WTC11 (cell line): ENCODE results near the gene MUC20. TPM values are rescaled to one million over a fixed set of nuclear protein-coding genes. Genes with fewer than 3 reads are reported as not detected.
A peak's percentile ranks its signal among the peaks of the same experiment; 100 is the strongest.
"Not testable (repeated sequence)": the region's sequence is repeated elsewhere in the genome, so short reads cannot be mapped to it uniquely, and the experiment has no call there.

ENCODE experiments used
- ATAC-seq: fragments of 200-7000 bp; cut with Tn5 transposase; 2 replicates; pipeline ENCODE4 v1.10.0; 2021; ENCODE audit warnings: mild to moderate bottlenecking, moderate library complexity
- CTCF ChIA-PET: fragments of 300-600 bp; sonication (Branson Sonifier 250); formaldehyde crosslinking; loops from one replicate; lab custom pipeline; 2021; ENCODE audit warnings: antibody characterized with exemption; lab: Charles Lee
- POLR2A ChIA-PET: fragments of 350-600 bp; sonication (Branson Sonifier 250); formaldehyde crosslinking; loops from one replicate; lab custom pipeline; 2021; ENCODE audit warnings: antibody characterized with exemption; lab: Charles Lee
- DNase-seq: peaks from one replicate; pipeline ENCODE4 v3.0.0; 2021; ENCODE audit warnings: low spot score
- H3K27ac Mint-ChIP-seq: 2 replicates; pipeline ENCODE4 v1.8.0; 2021; ENCODE audit warnings: mixed read lengths
- H3K27me3 Mint-ChIP-seq: 2 replicates; pipeline ENCODE4 v1.8.0; 2021; ENCODE audit warnings: low read depth, mild to moderate bottlenecking, moderate library complexity, mixed read lengths
- H3K36me3 Mint-ChIP-seq: 2 replicates; pipeline ENCODE4 v1.8.0; 2021; ENCODE audit warnings: mixed read lengths
- H3K4me1 Mint-ChIP-seq: 2 replicates; pipeline ENCODE4 v1.8.0; 2022; ENCODE audit warnings: mixed read lengths
- H3K4me3 Mint-ChIP-seq: 2 replicates; pipeline ENCODE4 v1.8.0; 2021; ENCODE audit warnings: mild to moderate bottlenecking, moderate library complexity, mixed read lengths
- H3K9me3 Mint-ChIP-seq: 2 replicates; pipeline ENCODE4 v1.8.0; 2021; ENCODE audit warnings: mixed read lengths
- CREM ChIP-seq: sonication (generic); formaldehyde crosslinking; IDR thresholded peaks from 2 replicates; pipeline ENCODE4 v1.8.1; 2022; ENCODE audit warnings: mild to moderate bottlenecking, missing genetic modification reagents, moderate library complexity
- EMX1 ChIP-seq: fragments of 250-450 bp; sonication (Bioruptor Pico); IDR thresholded peaks from 2 replicates; pipeline ENCODE4 v1.8.0; 2021; ENCODE audit warnings: mild to moderate bottlenecking
- ETV6 ChIP-seq: sonication (generic); formaldehyde crosslinking; IDR thresholded peaks from 2 replicates; pipeline ENCODE4 v1.8.1; 2022; ENCODE audit warnings: mild to moderate bottlenecking, missing genetic modification reagents
- FOXK1 ChIP-seq: sonication (generic); formaldehyde crosslinking; IDR thresholded peaks from 2 replicates; pipeline ENCODE4 v1.8.0; 2022; ENCODE audit warnings: mild to moderate bottlenecking, moderate library complexity, missing genetic modification reagents
- GRHL2 ChIP-seq: fragments of 250-450 bp; sonication (Bioruptor Pico); IDR thresholded peaks from 2 replicates; pipeline ENCODE4 v1.8.0; 2022; ENCODE audit warnings: mild to moderate bottlenecking, moderate library complexity; ENCODE audit not compliant: insufficient replicate concordance, severe bottlenecking
- NFYB ChIP-seq: sonication (generic); formaldehyde crosslinking; conservative IDR thresholded peaks from 2 replicates; pipeline ENCODE4 v1.8.0; 2022; ENCODE audit warnings: low read depth, missing genetic modification reagents
- NR2C2 ChIP-seq: sonication (generic); formaldehyde crosslinking; IDR thresholded peaks from 2 replicates; pipeline ENCODE4 v1.8.0; 2022; ENCODE audit warnings: mild to moderate bottlenecking, missing genetic modification reagents
- RELA ChIP-seq: sonication (generic); formaldehyde crosslinking; IDR thresholded peaks from 2 replicates; pipeline ENCODE4 v1.8.1; 2022; ENCODE audit warnings: missing genetic modification reagents, mild to moderate bottlenecking, borderline replicate concordance
- SMAD3 ChIP-seq: sonication (generic); formaldehyde crosslinking; IDR thresholded peaks from 2 replicates; pipeline ENCODE4 v1.8.0; 2022; ENCODE audit warnings: missing genetic modification reagents, mild to moderate bottlenecking, borderline replicate concordance
- TP53 ChIP-seq: sonication (generic); formaldehyde crosslinking; IDR thresholded peaks from 2 replicates; pipeline ENCODE4 v1.8.1; 2023; ENCODE audit warnings: mild to moderate bottlenecking, missing genetic modification reagents
- ZNF219 ChIP-seq: sonication (generic); formaldehyde crosslinking; IDR thresholded peaks from 2 replicates; pipeline ENCODE4 v1.8.0; 2023; ENCODE audit warnings: missing genetic modification reagents, mild to moderate bottlenecking, borderline replicate concordance
- ZNF263 ChIP-seq: sonication (generic); formaldehyde crosslinking; IDR thresholded peaks from 2 replicates; pipeline ENCODE4 v1.8.1; 2022; ENCODE audit warnings: low read depth, mild to moderate bottlenecking, moderate library complexity, missing genetic modification reagents
- total RNA-seq: library from RNA; stranded (reverse); gene quantifications from 3 replicates; pipeline ENCODE4 v1.2.3, GENCODE V29; 2021
- TF ChIP-seq, protein P1 (sequence below): sonication (generic); formaldehyde crosslinking; IDR thresholded peaks from 2 replicates; pipeline ENCODE4 v1.8.1; 2022; ENCODE audit warnings: mild to moderate bottlenecking, moderate library complexity, missing genetic modification reagents
- TF ChIP-seq, protein P2 (sequence below): fragments of 250-450 bp; sonication (Bioruptor Pico); IDR thresholded peaks from 2 replicates; pipeline ENCODE4 v1.9.0; 2021; ENCODE audit warnings: mild to moderate bottlenecking
- TF ChIP-seq, protein P3 (sequence below): sonication (generic); formaldehyde crosslinking; IDR thresholded peaks from 2 replicates; pipeline ENCODE4 v1.8.0; 2022; ENCODE audit warnings: mild to moderate bottlenecking, missing genetic modification reagents
- TF ChIP-seq, protein P4 (sequence below): sonication (generic); formaldehyde crosslinking; IDR thresholded peaks from 2 replicates; pipeline ENCODE4 v1.8.1; 2023; ENCODE audit warnings: mild to moderate bottlenecking, missing genetic modification reagents, moderate library complexity
- TF ChIP-seq, protein P5 (sequence below): sonication (generic); formaldehyde crosslinking; IDR thresholded peaks from 2 replicates; pipeline ENCODE4 v1.8.0; 2023; ENCODE audit warnings: missing genetic modification reagents
- TF ChIP-seq, protein P6 (sequence below): sonication (generic); formaldehyde crosslinking; IDR thresholded peaks from 2 replicates; pipeline ENCODE4 v1.8.0; 2022; ENCODE audit warnings: mild to moderate bottlenecking, missing genetic modification reagents
- TF ChIP-seq, protein P7 (sequence below): sonication (generic); formaldehyde crosslinking; IDR thresholded peaks from 2 replicates; pipeline ENCODE4 v1.8.1; 2022; ENCODE audit warnings: low read depth, missing genetic modification reagents, borderline replicate concordance
- TF ChIP-seq, protein P8 (sequence below): sonication (generic); formaldehyde crosslinking; IDR thresholded peaks from 2 replicates; pipeline ENCODE4 v1.8.0; 2022; ENCODE audit warnings: mild to moderate bottlenecking, missing genetic modification reagents

MUC20 gene
- total RNA-seq, 1 experiment from 2014 or later, result 0.77 TPM

DNA sequence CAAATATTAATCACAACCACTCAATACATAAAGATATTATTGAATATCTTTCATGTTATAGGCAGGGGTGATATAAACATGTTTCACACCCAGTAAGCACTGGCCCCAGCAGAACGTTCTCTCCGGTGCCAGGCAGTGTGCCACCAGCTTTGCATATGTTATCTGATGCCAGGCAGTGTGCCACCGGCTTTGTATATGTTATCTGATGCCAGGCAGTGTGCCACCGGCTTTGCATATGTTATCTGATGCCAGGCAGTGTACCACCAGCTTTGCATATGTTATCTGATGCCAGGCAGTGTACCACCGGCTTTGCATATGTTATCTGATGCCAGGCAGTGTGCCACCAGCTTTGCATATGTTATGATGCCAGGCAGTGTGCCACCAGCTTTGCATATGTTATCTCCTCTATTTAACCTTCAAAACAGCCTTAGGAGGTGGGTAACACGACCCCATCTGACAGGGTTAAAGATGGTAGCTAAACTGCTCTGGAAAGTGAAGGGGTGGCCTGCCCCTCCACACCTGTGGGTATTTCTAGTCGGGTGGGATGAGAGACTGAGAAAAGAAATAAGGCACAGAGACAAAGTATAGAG, 6.9 kb downstream of the MUC20 start:
- no peak overlapping the region for H3K4me3 Mint-ChIP-seq
- TF ChIP-seq NR2C2, result no peak
- no peak for TF ChIP-seq CREM (CRISPR knock-in tag)
- TF ChIP-seq, protein P1, sequence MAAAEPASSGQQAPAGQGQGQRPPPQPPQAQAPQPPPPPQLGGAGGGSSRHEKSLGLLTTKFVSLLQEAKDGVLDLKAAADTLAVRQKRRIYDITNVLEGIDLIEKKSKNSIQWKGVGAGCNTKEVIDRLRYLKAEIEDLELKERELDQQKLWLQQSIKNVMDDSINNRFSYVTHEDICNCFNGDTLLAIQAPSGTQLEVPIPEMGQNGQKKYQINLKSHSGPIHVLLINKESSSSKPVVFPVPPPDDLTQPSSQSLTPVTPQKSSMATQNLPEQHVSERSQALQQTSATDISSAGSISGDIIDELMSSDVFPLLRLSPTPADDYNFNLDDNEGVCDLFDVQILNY (CRISPR knock-in tag), result no peak
- TF ChIP-seq SMAD3 (CRISPR knock-in tag), result no peak
- TF ChIP-seq EMX1 (CRISPR knock-in tag), result no peak
- no peak for TF ChIP-seq FOXK1
- no peak for TF ChIP-seq ETV6 (CRISPR knock-in tag)
- TF ChIP-seq, protein P2, sequence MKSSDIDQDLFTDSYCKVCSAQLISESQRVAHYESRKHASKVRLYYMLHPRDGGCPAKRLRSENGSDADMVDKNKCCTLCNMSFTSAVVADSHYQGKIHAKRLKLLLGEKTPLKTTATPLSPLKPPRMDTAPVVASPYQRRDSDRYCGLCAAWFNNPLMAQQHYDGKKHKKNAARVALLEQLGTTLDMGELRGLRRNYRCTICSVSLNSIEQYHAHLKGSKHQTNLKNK (CRISPR knock-in tag), result no peak
- TF ChIP-seq, protein P3, sequence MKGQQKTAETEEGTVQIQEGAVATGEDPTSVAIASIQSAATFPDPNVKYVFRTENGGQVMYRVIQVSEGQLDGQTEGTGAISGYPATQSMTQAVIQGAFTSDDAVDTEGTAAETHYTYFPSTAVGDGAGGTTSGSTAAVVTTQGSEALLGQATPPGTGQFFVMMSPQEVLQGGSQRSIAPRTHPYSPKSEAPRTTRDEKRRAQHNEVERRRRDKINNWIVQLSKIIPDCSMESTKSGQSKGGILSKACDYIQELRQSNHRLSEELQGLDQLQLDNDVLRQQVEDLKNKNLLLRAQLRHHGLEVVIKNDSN (CRISPR knock-in tag), result no peak
- no peak for TF ChIP-seq RELA
- no peaks in the 10 kb centered on the region for H3K9me3 Mint-ChIP-seq
- H3K27me3 Mint-ChIP-seq, result peaks cover 7% of the 10 kb centered on the region
- CTCF ChIA-PET, result interaction anchor here (1.5 to 2.3 kb wide), 2 partner anchors 20 to 122 kb away, joined by 5 to 7 read pairs; no protein-coding TSS in a partner anchor
- H3K4me1 Mint-ChIP-seq, result no peaks in the 10 kb centered on the region
- ATAC-seq (no peak), DNase-seq (no peak)
- no peak overlapping the region for H3K27ac Mint-ChIP-seq
- H3K36me3 Mint-ChIP-seq, result no peaks in the 10 kb centered on the region
- POLR2A ChIA-PET, result no interaction called here

DNA sequence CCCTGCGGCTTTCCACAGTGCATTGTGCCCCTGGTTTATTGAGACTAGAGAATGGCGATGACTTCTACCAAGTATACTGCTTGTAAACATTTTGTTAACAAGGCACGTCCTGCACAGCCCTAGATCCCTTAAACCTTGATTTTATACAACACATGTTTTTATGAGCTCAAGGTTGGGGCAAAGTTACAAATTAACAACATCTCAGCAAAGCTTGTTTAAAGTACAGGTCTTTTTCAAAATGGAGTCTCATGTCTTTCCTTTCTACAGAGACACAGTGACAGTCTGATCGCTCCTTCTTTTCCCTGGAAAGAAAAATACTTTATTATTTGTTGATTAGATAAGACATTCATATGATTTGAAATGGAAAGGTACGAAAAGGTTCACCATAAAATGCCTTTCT, 8.0 kb downstream of the MUC20 start:
- H3K27me3 Mint-ChIP-seq, H3K36me3 Mint-ChIP-seq, DNase-seq, ATAC-seq, POLR2A ChIA-PET, H3K27ac Mint-ChIP-seq, H3K4me1 Mint-ChIP-seq, H3K4me3 Mint-ChIP-seq, H3K9me3 Mint-ChIP-seq: not testable (repeated sequence)
- CTCF ChIA-PET, result interaction anchor here (0.8 to 2.2 kb wide), 3 partner anchors 16 to 186 kb away, joined by 4 to 10 read pairs (median 6); no protein-coding TSS in a partner anchor

DNA sequence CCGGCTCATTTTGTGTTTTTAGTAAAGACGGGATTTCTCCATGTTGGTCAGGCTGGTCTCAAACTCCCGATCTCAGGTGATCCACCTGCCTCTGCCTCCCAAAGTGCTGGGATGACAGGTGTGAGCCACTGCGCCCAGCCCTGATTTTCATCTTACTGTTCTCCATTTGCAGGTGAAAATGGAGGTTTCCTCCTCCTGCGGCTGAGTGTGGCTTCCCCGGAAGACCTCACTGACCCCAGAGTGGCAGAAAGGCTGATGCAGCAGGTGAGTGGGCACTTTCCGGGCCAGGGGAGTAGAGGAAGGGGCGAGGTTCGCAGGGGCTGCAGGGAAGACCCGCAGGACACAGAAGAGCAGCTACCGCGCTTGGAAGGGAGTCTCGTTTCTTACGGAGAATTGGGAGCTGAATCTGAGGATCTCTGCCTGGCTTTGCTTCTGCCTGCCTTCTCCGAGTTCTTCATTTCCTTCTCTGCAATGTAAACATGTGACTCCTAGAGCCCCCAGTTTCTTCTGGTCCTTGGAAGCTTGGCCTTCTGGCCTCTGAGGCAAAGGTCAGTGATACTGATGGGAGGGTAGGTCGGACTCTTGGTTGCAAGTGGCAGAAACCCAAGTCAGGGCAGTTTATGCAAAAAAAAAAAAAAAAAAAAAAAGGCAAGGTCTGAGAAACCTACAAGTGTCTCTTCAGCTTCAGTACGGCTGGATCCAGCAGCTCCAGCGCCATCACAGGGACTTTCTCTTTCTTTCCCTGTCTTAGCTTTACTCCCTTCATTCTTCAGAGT, 8.9 kb downstream of the MUC20 start:
- ChIA-PET POLR2A (interaction anchor here (0.6 kb wide), 2 partner anchors 29 to 33 kb away, joined by 3 to 4 read pairs; no protein-coding TSS in a partner anchor), CTCF (interaction anchor here (0.7 to 2.2 kb wide), 3 partner anchors 15 to 104 kb away, joined by 5 to 10 read pairs (median 6); no protein-coding TSS in a partner anchor)
- Mint-ChIP-seq H3K27ac (no peak overlapping the region), H3K27me3 (peaks cover 7% of the 10 kb centered on the region), H3K36me3 (no peaks in the 10 kb centered on the region), H3K4me3 (no peak overlapping the region), H3K9me3 (no peaks in the 10 kb centered on the region), H3K4me1 (no peaks in the 10 kb centered on the region)
- ATAC-seq, result peak; percentile 28; the same call in 1 of the 2 replicates
- no peak for DNase-seq
- TF ChIP-seq NFYB (CRISPR knock-in tag) (no peak), GRHL2 (CRISPR knock-in tag) (no peak), TP53 (CRISPR knock-in tag) (no peak), ZNF263 (CRISPR knock-in tag) (no peak), SMAD3 (CRISPR knock-in tag) (no peak), ZNF219 (CRISPR knock-in tag) (no peak)
- TF ChIP-seq, protein P4, sequence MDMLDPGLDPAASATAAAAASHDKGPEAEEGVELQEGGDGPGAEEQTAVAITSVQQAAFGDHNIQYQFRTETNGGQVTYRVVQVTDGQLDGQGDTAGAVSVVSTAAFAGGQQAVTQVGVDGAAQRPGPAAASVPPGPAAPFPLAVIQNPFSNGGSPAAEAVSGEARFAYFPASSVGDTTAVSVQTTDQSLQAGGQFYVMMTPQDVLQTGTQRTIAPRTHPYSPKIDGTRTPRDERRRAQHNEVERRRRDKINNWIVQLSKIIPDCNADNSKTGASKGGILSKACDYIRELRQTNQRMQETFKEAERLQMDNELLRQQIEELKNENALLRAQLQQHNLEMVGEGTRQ (CRISPR knock-in tag), result no peak
- TF ChIP-seq, protein P5, sequence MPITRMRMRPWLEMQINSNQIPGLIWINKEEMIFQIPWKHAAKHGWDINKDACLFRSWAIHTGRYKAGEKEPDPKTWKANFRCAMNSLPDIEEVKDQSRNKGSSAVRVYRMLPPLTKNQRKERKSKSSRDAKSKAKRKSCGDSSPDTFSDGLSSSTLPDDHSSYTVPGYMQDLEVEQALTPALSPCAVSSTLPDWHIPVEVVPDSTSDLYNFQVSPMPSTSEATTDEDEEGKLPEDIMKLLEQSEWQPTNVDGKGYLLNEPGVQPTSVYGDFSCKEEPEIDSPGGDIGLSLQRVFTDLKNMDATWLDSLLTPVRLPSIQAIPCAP, result no peak
- TF ChIP-seq, protein P6, sequence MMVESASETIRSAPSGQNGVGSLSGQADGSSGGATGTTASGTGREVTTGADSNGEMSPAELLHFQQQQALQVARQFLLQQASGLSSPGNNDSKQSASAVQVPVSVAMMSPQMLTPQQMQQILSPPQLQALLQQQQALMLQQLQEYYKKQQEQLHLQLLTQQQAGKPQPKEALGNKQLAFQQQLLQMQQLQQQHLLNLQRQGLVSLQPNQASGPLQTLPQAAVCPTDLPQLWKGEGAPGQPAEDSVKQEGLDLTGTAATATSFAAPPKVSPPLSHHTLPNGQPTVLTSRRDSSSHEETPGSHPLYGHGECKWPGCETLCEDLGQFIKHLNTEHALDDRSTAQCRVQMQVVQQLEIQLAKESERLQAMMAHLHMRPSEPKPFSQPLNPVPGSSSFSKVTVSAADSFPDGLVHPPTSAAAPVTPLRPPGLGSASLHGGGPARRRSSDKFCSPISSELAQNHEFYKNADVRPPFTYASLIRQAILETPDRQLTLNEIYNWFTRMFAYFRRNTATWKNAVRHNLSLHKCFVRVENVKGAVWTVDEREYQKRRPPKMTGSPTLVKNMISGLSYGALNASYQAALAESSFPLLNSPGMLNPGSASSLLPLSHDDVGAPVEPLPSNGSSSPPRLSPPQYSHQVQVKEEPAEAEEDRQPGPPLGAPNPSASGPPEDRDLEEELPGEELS, result no peak
- TF ChIP-seq, protein P7, sequence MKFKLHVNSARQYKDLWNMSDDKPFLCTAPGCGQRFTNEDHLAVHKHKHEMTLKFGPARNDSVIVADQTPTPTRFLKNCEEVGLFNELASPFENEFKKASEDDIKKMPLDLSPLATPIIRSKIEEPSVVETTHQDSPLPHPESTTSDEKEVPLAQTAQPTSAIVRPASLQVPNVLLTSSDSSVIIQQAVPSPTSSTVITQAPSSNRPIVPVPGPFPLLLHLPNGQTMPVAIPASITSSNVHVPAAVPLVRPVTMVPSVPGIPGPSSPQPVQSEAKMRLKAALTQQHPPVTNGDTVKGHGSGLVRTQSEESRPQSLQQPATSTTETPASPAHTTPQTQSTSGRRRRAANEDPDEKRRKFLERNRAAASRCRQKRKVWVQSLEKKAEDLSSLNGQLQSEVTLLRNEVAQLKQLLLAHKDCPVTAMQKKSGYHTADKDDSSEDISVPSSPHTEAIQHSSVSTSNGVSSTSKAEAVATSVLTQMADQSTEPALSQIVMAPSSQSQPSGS (CRISPR knock-in tag), result no peak
- TF ChIP-seq, protein P2 (CRISPR knock-in tag), result no peak
- TF ChIP-seq, protein P8, sequence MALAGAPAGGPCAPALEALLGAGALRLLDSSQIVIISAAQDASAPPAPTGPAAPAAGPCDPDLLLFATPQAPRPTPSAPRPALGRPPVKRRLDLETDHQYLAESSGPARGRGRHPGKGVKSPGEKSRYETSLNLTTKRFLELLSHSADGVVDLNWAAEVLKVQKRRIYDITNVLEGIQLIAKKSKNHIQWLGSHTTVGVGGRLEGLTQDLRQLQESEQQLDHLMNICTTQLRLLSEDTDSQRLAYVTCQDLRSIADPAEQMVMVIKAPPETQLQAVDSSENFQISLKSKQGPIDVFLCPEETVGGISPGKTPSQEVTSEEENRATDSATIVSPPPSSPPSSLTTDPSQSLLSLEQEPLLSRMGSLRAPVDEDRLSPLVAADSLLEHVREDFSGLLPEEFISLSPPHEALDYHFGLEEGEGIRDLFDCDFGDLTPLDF (CRISPR knock-in tag), result no peak
